ENCODE measurements around the gene LSS.
"Not testable (repeated sequence)": the region's sequence is repeated elsewhere in the genome, so short reads cannot be mapped to it uniquely, and the experiment has no call there.

LSS gene

GRCh38 chr21:46234436-46234950 lies 5.9 kb upstream of the LSS start:
- no peak for FAIRE-seq
- TF ChIP-seq TAF1 (IDR thresholded peaks at IDR 0.05; ENCODE audit: low read depth, low read length), result no peak
- no peak for TF ChIP-seq PAX5 (IDR thresholded peaks at IDR 0.05; ENCODE audit: insufficient read depth, low read length, severe bottlenecking)
- TF ChIP-seq POU2F2 (IDR thresholded peaks at IDR 0.05; ENCODE audit: low read depth, low read length), result no peak
- TF ChIP-seq SPI1 (IDR thresholded peaks at IDR 0.05; ENCODE audit: low read depth, low read length), result no peak
- TF ChIP-seq POLR2AphosphoS5 (IDR thresholded peaks at IDR 0.05; ENCODE audit: low read depth, low read length), result no peak
- TF ChIP-seq POLR2A (IDR thresholded peaks at IDR 0.05; ENCODE audit: low read depth, low read length), result no peak

DNA sequence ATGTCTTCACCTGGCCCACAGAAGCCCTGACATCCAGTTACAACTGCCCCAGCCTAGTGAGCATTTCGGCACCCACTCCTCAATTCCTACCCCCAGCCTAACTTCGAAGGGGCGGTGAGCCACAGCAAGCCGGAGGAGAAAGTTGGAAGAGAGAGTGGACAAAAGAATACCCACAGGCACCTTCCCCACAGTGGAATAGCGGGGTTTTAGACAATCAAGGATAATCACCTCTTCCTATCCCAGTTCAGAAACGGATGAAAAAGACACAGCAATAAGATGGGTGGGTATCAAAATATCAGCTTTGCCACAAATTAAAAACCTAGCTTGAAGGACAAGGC lies 1.3 kb upstream of the LSS start:
- FAIRE-seq, result no peak
- no peak for DNase-seq (ENCODE audit: insufficient read length, low spot score)

More at GRCh38 chr21:46234436-46234950, 5.9 kb upstream of the LSS start:
- DNase-seq (ENCODE audit: insufficient read length, low spot score), result no peak

DNA sequence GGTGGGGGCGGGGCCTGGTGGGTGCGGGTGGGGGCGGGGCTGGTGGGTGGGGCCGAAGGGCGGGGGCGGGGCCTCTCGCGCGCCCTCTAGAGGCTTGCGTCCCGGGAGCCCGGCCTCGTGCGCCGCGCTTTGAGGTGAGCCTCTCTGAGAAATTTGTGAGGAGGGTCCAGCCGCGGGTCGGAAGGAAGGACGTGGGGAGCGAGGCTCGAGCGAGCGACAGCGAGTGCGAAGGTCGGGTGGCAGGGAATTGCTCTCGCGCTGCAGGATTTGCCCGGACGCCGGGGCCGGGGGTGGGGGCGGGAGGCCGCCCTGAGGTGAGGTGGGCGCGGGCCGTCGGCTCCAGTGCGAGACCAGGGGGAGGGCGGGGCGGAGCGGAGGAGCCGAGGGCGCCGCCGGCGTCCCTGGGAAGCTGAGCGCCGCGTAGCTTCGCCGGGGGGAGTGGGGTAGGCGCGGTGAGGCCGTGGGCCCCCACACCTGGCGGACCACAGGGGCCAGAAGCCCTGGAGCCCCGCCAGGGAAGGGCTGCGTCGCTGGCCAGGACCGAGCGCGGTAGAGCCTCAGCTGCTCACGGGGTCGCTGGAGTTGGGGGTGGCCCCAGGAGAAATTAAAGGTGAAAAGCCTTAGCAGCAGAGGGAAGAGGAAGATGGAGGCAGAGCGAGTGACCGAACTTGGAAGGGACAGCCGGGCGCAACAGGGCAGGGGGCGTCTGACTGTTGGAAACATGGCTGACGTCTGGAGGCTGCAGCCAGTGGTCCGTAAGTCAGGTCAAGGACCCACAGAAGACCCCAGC lies 754 bp upstream of the LSS start:
- DNase-seq (ENCODE audit: insufficient read length, low spot score) (peak; percentile 53), FAIRE-seq (no peak)

More for the DNA sequence above, 1.3 kb upstream of the LSS start:
- TF ChIP-seq POLR2AphosphoS5 (IDR thresholded peaks at IDR 0.05; ENCODE audit: low read depth, low read length) (no peak), PAX5 (IDR thresholded peaks at IDR 0.05; ENCODE audit: insufficient read depth, low read length, severe bottlenecking) (no peak), POLR2A (IDR thresholded peaks at IDR 0.05; ENCODE audit: low read depth, low read length) (no peak), TAF1 (IDR thresholded peaks at IDR 0.05; ENCODE audit: low read depth, low read length) (no peak), POU2F2 (IDR thresholded peaks at IDR 0.05; ENCODE audit: low read depth, low read length) (no peak), SPI1 (IDR thresholded peaks at IDR 0.05; ENCODE audit: low read depth, low read length) (no peak)

DNA sequence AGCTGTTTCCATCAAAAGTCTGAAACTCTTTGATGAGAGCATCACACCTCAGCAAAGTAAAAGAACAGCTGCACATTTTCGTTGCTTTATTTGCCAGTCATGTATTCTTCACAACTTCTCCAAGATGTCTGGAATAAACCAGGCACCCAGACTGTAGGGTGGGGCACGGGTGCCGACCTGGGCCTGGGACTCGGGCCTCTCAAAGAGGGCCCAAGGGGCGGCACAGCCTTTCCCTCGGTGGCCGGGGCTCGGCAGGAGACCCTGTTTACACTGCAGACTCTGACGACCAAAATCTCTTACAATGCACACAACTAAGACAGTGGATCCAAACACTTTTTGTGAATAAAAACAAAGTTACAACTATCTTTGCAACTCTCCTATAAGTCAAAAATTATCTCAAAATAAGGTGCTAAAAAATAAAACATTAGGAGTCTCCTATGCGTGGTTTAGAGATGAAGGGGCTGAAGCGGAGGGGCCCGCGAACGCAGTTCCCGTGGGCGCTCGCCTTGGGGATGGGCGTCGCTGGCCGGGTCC lies 696 bp downstream of the LSS start:
- DNase-seq (ENCODE audit: insufficient read length, low spot score) (no peak), FAIRE-seq (no peak)
- TF ChIP-seq POLR2A (IDR thresholded peaks at IDR 0.05; ENCODE audit: low read depth, low read length), result no peak
- TF ChIP-seq POLR2AphosphoS5 (IDR thresholded peaks at IDR 0.05; ENCODE audit: low read depth, low read length), result no peak
- TF ChIP-seq SPI1 (IDR thresholded peaks at IDR 0.05; ENCODE audit: low read depth, low read length), result no peak
- no peak for TF ChIP-seq PAX5 (IDR thresholded peaks at IDR 0.05; ENCODE audit: insufficient read depth, low read length, severe bottlenecking)
- no peak for TF ChIP-seq POU2F2 (IDR thresholded peaks at IDR 0.05; ENCODE audit: low read depth, low read length)
- TF ChIP-seq TAF1 (IDR thresholded peaks at IDR 0.05; ENCODE audit: low read depth, low read length), result no peak

More for the DNA sequence above, 754 bp upstream of the LSS start:
- peak; percentile 54 for TF ChIP-seq POLR2A (IDR thresholded peaks at IDR 0.05; ENCODE audit: low read depth, low read length)
- TF ChIP-seq PAX5 (IDR thresholded peaks at IDR 0.05; ENCODE audit: insufficient read depth, low read length, severe bottlenecking), result no peak
- 0 out of 2 replicates have a peak, but pooled peaks have one; percentile 40 for TF ChIP-seq TAF1 (IDR thresholded peaks at IDR 0.05; ENCODE audit: low read depth, low read length)

DNA sequence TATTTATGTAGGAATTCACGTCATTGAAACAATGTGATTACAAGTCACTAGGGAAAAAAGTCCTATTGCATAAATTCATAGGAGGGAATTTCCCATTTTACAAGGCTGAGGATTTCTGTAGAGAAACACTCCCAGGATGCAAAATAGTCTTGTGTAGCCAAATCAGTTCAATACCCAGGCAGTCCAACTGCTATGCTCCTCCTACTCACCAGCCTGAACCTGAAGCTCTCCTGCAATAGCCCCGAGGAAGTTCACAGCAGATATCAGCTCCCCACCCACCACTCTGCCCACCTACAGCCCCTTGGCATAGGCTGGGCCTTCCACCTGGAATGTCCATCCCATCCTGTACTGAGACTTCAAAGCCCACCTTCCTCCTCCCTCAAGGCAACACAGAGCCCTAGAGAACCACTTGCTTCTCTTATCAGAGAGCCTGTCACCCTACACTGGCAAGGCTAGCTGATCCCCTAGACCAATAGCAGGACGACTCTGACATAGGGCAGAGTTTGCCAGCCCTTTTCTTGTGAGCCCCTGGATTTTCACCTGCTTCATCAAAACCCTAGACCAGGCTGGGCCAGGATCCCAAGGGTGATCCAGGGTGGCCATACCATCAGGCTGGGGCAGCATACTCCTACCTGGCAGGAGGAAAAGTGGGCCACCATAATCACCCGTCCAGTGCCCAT lies 1.5 kb downstream of the LSS start:
- DNase-seq (ENCODE audit: insufficient read length, low spot score) (no peak), FAIRE-seq (no peak)
- TF ChIP-seq POU2F2 (IDR thresholded peaks at IDR 0.05; ENCODE audit: low read depth, low read length), result no peak
- TF ChIP-seq POLR2AphosphoS5 (IDR thresholded peaks at IDR 0.05; ENCODE audit: low read depth, low read length), result no peak
- no peak for TF ChIP-seq SPI1 (IDR thresholded peaks at IDR 0.05; ENCODE audit: low read depth, low read length)
- TF ChIP-seq PAX5 (IDR thresholded peaks at IDR 0.05; ENCODE audit: insufficient read depth, low read length, severe bottlenecking), result no peak
- TF ChIP-seq TAF1 (IDR thresholded peaks at IDR 0.05; ENCODE audit: low read depth, low read length), result no peak
- no peak for TF ChIP-seq POLR2A (IDR thresholded peaks at IDR 0.05; ENCODE audit: low read depth, low read length)

GRCh38 chr21:46226146-46226545 lies 2.4 kb downstream of the LSS start:
- no peak for DNase-seq (ENCODE audit: insufficient read length, low spot score)
- FAIRE-seq, result no peak
- TF ChIP-seq POU2F2 (IDR thresholded peaks at IDR 0.05; ENCODE audit: low read depth, low read length), result no peak
- TF ChIP-seq PAX5 (IDR thresholded peaks at IDR 0.05; ENCODE audit: insufficient read depth, low read length, severe bottlenecking), result no peak
- TF ChIP-seq TAF1 (IDR thresholded peaks at IDR 0.05; ENCODE audit: low read depth, low read length), result no peak
- no peak for TF ChIP-seq SPI1 (IDR thresholded peaks at IDR 0.05; ENCODE audit: low read depth, low read length)
- no peak for TF ChIP-seq POLR2A (IDR thresholded peaks at IDR 0.05; ENCODE audit: low read depth, low read length)
- TF ChIP-seq POLR2AphosphoS5 (IDR thresholded peaks at IDR 0.05; ENCODE audit: low read depth, low read length), result no peak

DNA sequence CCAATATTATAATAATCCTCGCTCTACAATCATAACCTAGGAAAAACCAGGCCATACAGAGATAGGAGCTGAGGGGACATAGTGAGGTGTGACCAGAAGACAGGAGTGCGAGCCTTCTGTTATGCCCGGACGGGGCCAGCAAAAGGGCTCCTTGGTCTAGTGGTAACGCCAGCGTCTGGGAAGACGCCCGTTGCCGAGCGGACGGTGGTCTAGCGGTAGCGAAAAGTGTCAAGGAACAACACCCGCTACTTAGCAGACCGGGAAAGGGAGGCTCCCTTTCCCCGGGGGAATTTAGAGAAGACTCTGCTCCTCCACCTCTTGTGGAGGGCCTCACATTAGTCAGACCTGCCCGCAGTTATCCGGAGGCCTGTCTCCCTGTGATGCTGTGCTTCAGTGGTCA lies 4.9 kb downstream of the LSS start:
- FAIRE-seq; DNase-seq (ENCODE audit: insufficient read length, low spot score): not testable (repeated sequence)

DNA sequence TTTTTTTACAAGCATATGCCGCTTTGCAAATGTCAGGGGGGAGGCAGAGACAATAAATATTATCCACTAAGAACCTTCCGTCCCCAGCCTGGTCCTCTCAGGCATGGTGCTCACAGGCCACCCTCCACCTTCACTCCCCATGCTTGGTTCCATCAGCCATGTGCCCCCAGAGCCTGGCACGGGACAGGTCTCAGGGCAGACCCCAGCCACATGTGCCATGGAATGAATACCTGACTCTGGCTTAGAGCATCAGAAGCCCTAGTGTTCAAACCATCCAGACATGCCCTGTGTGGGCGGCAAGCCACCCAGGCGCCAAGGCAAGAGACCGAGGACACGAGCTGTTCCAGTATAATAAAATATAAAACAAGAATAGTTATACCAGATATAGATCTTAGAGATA lies 5.4 kb downstream of the LSS start:
- no peak for DNase-seq (ENCODE audit: insufficient read length, low spot score)

DNA sequence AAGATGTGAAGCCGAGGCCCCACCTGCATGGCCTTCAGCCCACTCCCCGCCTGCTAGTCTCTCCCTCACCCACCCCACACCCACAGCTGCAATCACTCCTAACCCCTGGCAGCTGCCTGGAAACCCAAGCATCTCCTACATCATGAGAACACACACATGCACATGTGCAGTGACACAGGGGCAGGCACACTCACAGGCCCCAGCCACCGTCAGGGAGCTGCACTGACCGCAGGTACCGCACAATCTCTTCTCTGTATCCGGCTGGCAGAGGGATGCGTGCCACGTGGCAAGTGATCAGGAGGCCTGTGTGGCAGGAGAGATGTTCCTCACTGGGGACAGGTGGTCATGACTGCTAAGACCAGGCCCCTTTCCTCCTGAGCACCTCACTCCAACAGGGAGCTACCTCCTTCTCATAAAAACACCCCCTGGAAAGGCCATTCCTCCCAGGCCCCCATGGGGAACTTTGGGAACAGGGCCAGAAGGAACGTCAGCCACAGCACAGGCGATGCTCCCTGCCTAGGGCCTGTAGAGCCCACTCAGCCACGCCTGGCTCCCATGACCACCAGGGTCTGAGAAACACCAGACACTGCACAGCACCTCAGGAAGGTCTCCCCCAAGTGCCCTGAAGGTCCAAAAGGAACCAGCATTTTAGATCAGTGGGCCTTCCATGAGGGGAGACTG lies 6.0 kb downstream of the LSS start:
- DNase-seq (ENCODE audit: insufficient read length, low spot score) (no peak), FAIRE-seq (no peak)
- no peak for TF ChIP-seq SPI1 (IDR thresholded peaks at IDR 0.05; ENCODE audit: low read depth, low read length)
- no peak for TF ChIP-seq PAX5 (IDR thresholded peaks at IDR 0.05; ENCODE audit: insufficient read depth, low read length, severe bottlenecking)
- no peak for TF ChIP-seq POLR2AphosphoS5 (IDR thresholded peaks at IDR 0.05; ENCODE audit: low read depth, low read length)
- no peak for TF ChIP-seq POU2F2 (IDR thresholded peaks at IDR 0.05; ENCODE audit: low read depth, low read length)
- no peak for TF ChIP-seq TAF1 (IDR thresholded peaks at IDR 0.05; ENCODE audit: low read depth, low read length)
- no peak for TF ChIP-seq POLR2A (IDR thresholded peaks at IDR 0.05; ENCODE audit: low read depth, low read length)

More for the DNA sequence above, 5.4 kb downstream of the LSS start:
- TF ChIP-seq POLR2AphosphoS5 (IDR thresholded peaks at IDR 0.05; ENCODE audit: low read depth, low read length) (no peak), TAF1 (IDR thresholded peaks at IDR 0.05; ENCODE audit: low read depth, low read length) (no peak), PAX5 (IDR thresholded peaks at IDR 0.05; ENCODE audit: insufficient read depth, low read length, severe bottlenecking) (no peak), POU2F2 (IDR thresholded peaks at IDR 0.05; ENCODE audit: low read depth, low read length) (no peak), POLR2A (IDR thresholded peaks at IDR 0.05; ENCODE audit: low read depth, low read length) (no peak), SPI1 (IDR thresholded peaks at IDR 0.05; ENCODE audit: low read depth, low read length) (no peak)
- FAIRE-seq, result no peak

All from GM12891 (cell line).